ENCODE data around the gene INTS6. TPM values are rescaled to one million over a fixed set of nuclear protein-coding genes. Genes with fewer than 3 reads are reported as not detected.
A peak's percentile ranks its signal among the peaks of the same experiment; 100 is the strongest.

INTS6 gene
- total RNA-seq, 1 donor from 2014 or later: 34.3 TPM

GRCh38 chr13:51396352-51396751 lies 56.5 kb downstream of the INTS6 start:
- ATAC-seq: peak; percentile 45
- intact Hi-C loops (cut with DNase I): no loop called here
- DNase-seq: no peak
- Histone ChIP-seq H3K27ac (no peak overlapping the region), H3K4me1 (peaks cover 19% of the 10 kb centered on the region), H3K4me3 (no peak overlapping the region), H3K27me3 (no peaks in the 10 kb centered on the region), H3K9me3 (no peaks in the 10 kb centered on the region), H3K36me3 (no peaks in the 10 kb centered on the region)
- TF ChIP-seq CTCF (IDR thresholded peaks at IDR 0.05): no peak

- TF ChIP-seq CTCF (IDR thresholded peaks at IDR 0.05): no peak
- no peak overlapping the region for H3K27ac ChIP-seq
- no peaks in the 10 kb centered on the region for H3K36me3 ChIP-seq
- no peaks in the 10 kb centered on the region for H3K9me3 ChIP-seq
- DNase-seq: no peak
- H3K4me1 ChIP-seq: peaks cover 19% of the 10 kb centered on the region
- ATAC-seq: no peak
- H3K27me3 ChIP-seq: no peaks in the 10 kb centered on the region
- intact Hi-C loops (cut with DNase I): no loop called here
- H3K4me3 ChIP-seq: no peak overlapping the region
Observed at GRCh38 chr13:51394724-51395123, 58.1 kb downstream of the INTS6 start.

- intact Hi-C loops (cut with DNase I): no loop called here
- Histone ChIP-seq H3K36me3 (peaks cover 40% of the 10 kb centered on the region), H3K4me3 (no peak overlapping the region), H3K27me3 (no peaks in the 10 kb centered on the region), H3K9me3 (no peaks in the 10 kb centered on the region), H3K27ac (no peak overlapping the region), H3K4me1 (no peaks in the 10 kb centered on the region)
- DNase-seq (no peak), ATAC-seq (no peak)
- TF ChIP-seq CTCF (IDR thresholded peaks at IDR 0.05): no peak
Observed at GRCh38 chr13:51385114-51385513, 67.7 kb downstream of the INTS6 start.

GRCh38 chr13:51380269-51380668 lies 72.6 kb downstream of the INTS6 start:
- intact Hi-C loops (cut with DNase I): no loop called here
- TF ChIP-seq CTCF (IDR thresholded peaks at IDR 0.05): no peak
- Histone ChIP-seq H3K36me3 (peaks cover 75% of the 10 kb centered on the region), H3K9me3 (no peaks in the 10 kb centered on the region), H3K27me3 (no peaks in the 10 kb centered on the region), H3K4me1 (no peaks in the 10 kb centered on the region), H3K4me3 (no peak overlapping the region), H3K27ac (no peak overlapping the region)
- ATAC-seq (peak; percentile 76), DNase-seq (no peak)

GRCh38 chr13:51373451-51373850 lies 79.4 kb downstream of the INTS6 start:
- no peak for ATAC-seq
- no peak for TF ChIP-seq CTCF (IDR thresholded peaks at IDR 0.05)
- Histone ChIP-seq H3K9me3 (no peaks in the 10 kb centered on the region), H3K36me3 (peaks cover 80% of the 10 kb centered on the region), H3K27ac (no peak overlapping the region), H3K4me3 (no peak overlapping the region), H3K4me1 (no peaks in the 10 kb centered on the region), H3K27me3 (no peaks in the 10 kb centered on the region)
- DNase-seq: no peak
- intact Hi-C loops (cut with DNase I): no loop called here

- Histone ChIP-seq H3K4me1 (no peaks in the 10 kb centered on the region), H3K4me3 (no peak overlapping the region), H3K36me3 (peaks cover 80% of the 10 kb centered on the region), H3K27me3 (no peaks in the 10 kb centered on the region), H3K9me3 (no peaks in the 10 kb centered on the region), H3K27ac (no peak overlapping the region)
- TF ChIP-seq CTCF (IDR thresholded peaks at IDR 0.05): no peak
- intact Hi-C loops (cut with DNase I): no loop called here
- DNase-seq (no peak), ATAC-seq (no peak)
Observed at GRCh38 chr13:51371768-51372399, 81.0 kb downstream of the INTS6 start.
